ENCODE data around the gene FASTK. TPM values are rescaled to one million over a fixed set of nuclear protein-coding genes. Genes with fewer than 3 reads are reported as not detected.

The FASTK gene
- total RNA-seq, 6 experiments from 2014 or later: 83.8 to 97.0 (median 92.4) TPM

DNA sequence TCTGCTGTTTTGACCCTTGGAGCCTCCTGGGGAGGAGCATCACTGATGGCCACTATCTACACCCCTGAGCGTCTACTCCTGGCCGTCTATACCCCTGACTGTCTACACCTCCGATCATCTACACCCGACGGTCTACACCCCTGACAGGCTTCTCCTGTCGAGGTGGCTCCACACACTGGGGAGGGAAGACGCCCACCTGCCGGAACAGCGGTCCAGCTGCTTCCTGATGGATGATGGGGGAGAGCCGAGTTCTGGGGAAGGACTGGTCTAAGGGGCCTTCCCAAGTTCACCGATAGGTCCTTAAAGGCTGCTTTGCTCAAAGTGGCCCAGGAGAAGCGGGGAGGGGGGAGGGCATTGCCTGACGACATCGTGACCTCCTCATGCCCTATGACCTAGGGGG lies 47.5 kb upstream of the FASTK start:
- no peak overlapping the region for H3K27ac Mint-ChIP-seq
- H3K27me3 Mint-ChIP-seq (ENCODE audit: insufficient read depth): peaks cover 5% of the 10 kb centered on the region; the same call in 1 of the 2 replicates
- H3K4me3 Mint-ChIP-seq: no peak overlapping the region
- DNase-seq: no peak
- H3K36me3 Mint-ChIP-seq (ENCODE audit: low read depth): peaks cover 11% of the 10 kb centered on the region; the same call in 1 of the 2 replicates
- TF ChIP-seq, protein P1, sequence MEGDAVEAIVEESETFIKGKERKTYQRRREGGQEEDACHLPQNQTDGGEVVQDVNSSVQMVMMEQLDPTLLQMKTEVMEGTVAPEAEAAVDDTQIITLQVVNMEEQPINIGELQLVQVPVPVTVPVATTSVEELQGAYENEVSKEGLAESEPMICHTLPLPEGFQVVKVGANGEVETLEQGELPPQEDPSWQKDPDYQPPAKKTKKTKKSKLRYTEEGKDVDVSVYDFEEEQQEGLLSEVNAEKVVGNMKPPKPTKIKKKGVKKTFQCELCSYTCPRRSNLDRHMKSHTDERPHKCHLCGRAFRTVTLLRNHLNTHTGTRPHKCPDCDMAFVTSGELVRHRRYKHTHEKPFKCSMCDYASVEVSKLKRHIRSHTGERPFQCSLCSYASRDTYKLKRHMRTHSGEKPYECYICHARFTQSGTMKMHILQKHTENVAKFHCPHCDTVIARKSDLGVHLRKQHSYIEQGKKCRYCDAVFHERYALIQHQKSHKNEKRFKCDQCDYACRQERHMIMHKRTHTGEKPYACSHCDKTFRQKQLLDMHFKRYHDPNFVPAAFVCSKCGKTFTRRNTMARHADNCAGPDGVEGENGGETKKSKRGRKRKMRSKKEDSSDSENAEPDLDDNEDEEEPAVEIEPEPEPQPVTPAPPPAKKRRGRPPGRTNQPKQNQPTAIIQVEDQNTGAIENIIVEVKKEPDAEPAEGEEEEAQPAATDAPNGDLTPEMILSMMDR (IDR thresholded peaks at IDR 0.05): no peak
- H3K4me1 Mint-ChIP-seq (ENCODE audit: low read depth): peaks cover 5% of the 10 kb centered on the region; the same call in 1 of the 2 replicates
- no peaks in the 10 kb centered on the region for H3K9me3 Mint-ChIP-seq

DNA sequence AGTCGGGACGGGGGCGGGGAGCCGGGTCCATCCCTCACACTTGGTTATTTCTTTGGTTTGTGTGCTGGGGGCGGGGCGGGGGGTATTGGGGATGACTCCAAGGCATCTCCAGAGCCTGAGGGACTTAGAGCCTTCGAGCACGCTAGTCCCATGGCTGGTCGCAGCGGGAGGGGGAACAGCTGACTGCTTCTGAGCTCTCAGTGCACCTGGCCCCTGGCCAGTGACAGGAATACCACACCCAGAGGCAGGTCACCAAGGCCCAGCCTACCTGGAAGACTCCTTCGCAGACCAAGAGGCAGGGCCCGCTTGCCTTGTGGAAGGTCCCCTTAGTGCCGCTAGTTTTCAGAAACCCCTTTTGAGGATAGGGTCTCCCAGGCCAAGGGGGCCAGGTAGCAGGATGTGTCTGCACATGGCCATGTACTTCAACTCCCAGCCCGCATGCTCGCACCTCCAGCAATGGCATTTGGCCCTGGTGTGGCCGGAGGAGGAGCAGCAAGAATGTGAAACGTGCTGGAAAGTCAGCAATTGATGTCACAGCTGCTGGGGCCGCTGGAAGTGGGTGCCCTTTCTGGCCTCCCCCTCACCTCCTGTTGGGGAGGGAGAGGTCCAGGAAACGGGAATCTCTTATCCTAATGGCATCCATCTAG lies 46.0 kb upstream of the FASTK start:
- Mint-ChIP-seq H3K4me1 (ENCODE audit: low read depth) (peaks cover 5% of the 10 kb centered on the region; the same call in 1 of the 2 replicates), H3K27ac (no peak overlapping the region), H3K4me3 (no peak overlapping the region), H3K36me3 (ENCODE audit: low read depth) (peaks cover 11% of the 10 kb centered on the region; the same call in 1 of the 2 replicates), H3K27me3 (ENCODE audit: insufficient read depth) (peaks cover 5% of the 10 kb centered on the region; the same call in 1 of the 2 replicates), H3K9me3 (no peaks in the 10 kb centered on the region)
- TF ChIP-seq, protein P1 (IDR thresholded peaks at IDR 0.05): no peak
- DNase-seq: no peak

DNA sequence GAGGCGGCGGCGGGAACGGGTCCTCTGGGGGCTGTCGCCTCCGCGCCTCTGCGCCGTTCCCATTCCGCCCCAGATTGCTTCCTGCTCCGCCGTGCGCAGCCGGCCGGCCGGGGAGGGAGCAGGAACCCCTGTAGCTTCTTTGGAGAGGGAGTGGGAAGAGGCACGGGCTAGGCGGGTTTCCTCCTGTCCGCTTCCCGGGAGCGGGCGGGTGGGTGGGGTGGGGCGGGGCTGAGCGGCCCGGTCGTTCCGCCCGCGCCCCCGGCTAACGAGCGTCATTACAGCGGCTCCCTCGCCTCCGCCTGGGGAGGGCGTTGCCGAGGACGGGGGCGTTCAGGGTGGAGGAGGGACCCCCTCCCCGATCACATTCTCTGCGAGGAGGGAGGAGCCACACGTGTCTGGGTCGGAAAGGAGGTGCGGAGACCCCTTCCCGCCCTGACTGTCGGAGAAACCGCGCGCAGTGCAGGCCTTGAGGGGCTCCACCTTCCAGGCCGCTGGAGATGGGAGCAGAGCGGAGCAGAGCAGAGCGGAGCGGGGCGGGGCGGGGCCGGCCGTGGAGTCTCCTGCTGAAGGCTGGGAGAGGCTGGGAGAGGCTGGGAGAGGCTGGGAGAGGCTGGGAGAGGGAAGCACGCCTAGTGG lies 45.4 kb upstream of the FASTK start:
- no peak for DNase-seq
- H3K4me3 Mint-ChIP-seq: peak overlapping the region; percentile 82
- TF ChIP-seq, protein P1 (IDR thresholded peaks at IDR 0.05): no peak
- peaks cover 5% of the 10 kb centered on the region; the same call in 1 of the 2 replicates for H3K27me3 Mint-ChIP-seq (ENCODE audit: insufficient read depth)
- peaks cover 18% of the 10 kb centered on the region; the same call in 1 of the 2 replicates for H3K36me3 Mint-ChIP-seq (ENCODE audit: low read depth)
- H3K27ac Mint-ChIP-seq: no peak overlapping the region
- H3K9me3 Mint-ChIP-seq: no peaks in the 10 kb centered on the region
- peaks cover 5% of the 10 kb centered on the region; the same call in 1 of the 2 replicates for H3K4me1 Mint-ChIP-seq (ENCODE audit: low read depth)

DNA sequence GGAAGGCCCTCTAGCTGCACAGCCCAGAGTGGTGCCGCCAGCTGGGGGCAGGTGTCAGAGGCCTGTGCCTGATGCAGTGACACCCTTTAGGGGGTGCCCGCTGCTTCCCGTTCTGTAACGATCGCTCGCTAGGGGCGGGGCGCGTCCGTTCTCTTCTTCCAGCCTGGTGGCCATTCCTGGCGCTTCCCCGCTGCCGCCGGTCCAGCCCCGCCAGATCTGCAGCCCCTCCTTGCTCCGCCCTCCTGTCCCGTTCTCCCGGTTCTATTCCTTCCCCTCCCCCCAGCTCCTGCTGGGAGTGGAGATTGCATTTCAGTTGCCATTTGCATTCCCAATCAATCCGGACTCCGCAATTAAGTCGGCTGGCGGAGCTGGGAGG lies 44.8 kb upstream of the FASTK start:
- H3K4me1 Mint-ChIP-seq (ENCODE audit: low read depth): peaks cover 5% of the 10 kb centered on the region; the same call in 1 of the 2 replicates
- DNase-seq: no peak
- H3K36me3 Mint-ChIP-seq (ENCODE audit: low read depth): peaks cover 23% of the 10 kb centered on the region; the same call in 1 of the 2 replicates
- no peak overlapping the region for H3K27ac Mint-ChIP-seq
- peak overlapping the region; percentile 82 for H3K4me3 Mint-ChIP-seq
- peaks cover 5% of the 10 kb centered on the region; the same call in 1 of the 2 replicates for H3K27me3 Mint-ChIP-seq (ENCODE audit: insufficient read depth)
- no peaks in the 10 kb centered on the region for H3K9me3 Mint-ChIP-seq
- TF ChIP-seq, protein P1 (IDR thresholded peaks at IDR 0.05): peak; percentile 46

DNA sequence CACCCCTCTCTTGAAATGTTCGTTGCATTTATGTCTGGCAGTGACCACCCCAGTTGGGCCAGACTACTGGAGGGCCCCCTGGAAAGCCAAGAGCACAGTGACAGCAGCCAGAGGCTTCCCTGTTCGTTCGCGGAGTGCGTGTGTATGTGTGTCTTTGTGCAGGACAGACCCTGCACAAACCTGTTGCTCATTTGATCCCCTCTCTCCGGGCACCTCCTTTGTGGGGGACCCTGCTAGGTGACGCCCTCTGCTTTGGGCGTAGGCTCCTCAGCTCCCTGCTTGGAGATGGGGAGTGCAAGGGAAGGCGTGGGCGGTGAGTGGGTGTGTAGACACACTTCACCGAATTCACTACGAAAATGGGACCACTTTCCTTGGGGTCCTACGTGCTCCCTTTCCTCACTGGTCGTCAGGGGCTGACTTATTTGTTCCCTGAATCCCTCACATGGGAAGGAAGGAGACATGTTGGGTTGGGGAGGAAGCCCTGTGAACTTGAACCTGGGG lies 44.3 kb upstream of the FASTK start:
- H3K27me3 Mint-ChIP-seq (ENCODE audit: insufficient read depth): peaks cover 5% of the 10 kb centered on the region
- H3K36me3 Mint-ChIP-seq (ENCODE audit: low read depth): peaks cover 24% of the 10 kb centered on the region; the same call in 1 of the 2 replicates
- H3K4me3 Mint-ChIP-seq: no peak overlapping the region; the same call in 1 of the 2 replicates
- TF ChIP-seq, protein P1 (IDR thresholded peaks at IDR 0.05): no peak
- H3K9me3 Mint-ChIP-seq: no peaks in the 10 kb centered on the region
- H3K27ac Mint-ChIP-seq: no peak overlapping the region
- no peak for DNase-seq
- peaks cover 5% of the 10 kb centered on the region; the same call in 1 of the 2 replicates for H3K4me1 Mint-ChIP-seq (ENCODE audit: low read depth)
